SK-N-SH (cell line): Measurements from ENCODE around the gene CRTAP.

ENCODE experiments used
- CTCF ChIP-seq: fragments of 200-600 bp; sonication (generic); IDR thresholded peaks from 2 replicates; pipeline ENCODE4 v1.6.1; 2017; ENCODE audit warnings: antibody characterized with exemption, mild to moderate bottlenecking, moderate library complexity
- ELF1 ChIP-seq: IDR thresholded peaks from 2 replicates; pipeline ENCODE4 v1.4.0; 2012
- EZH2phosphoT487 ChIP-seq: fragments of 200-600 bp; sonication (generic); IDR thresholded peaks from 2 replicates; pipeline ENCODE4 v1.6.1; 2017; ENCODE audit warnings: low read depth, mixed run types, mild to moderate bottlenecking, antibody characterized with exemption, moderate library complexity, borderline replicate concordance
- MXI1 ChIP-seq: IDR thresholded peaks from 2 replicates; pipeline ENCODE4 v1.6.1; 2012; ENCODE audit warnings: mild to moderate bottlenecking, low read depth, low read length, improper control_type of control experiment
- POLR2AphosphoS5 ChIP-seq: IDR thresholded peaks from 2 replicates; pipeline ENCODE4 v1.6.1; 2012; ENCODE audit warnings: low read depth, low read length
- RAD21 ChIP-seq: IDR thresholded peaks from 2 replicates; pipeline ENCODE4 v1.6.1; 2012; ENCODE audit warnings: mild to moderate bottlenecking, low read length
- RCOR1 ChIP-seq: fragments of 150-350 bp; IDR thresholded peaks from 2 replicates; pipeline ENCODE4 v1.6.1; 2017; ENCODE audit warnings: antibody characterized with exemption, low read length
- RFX5 ChIP-seq: IDR thresholded peaks from 2 replicates; pipeline ENCODE4 v1.6.1; 2012; ENCODE audit warnings: mild to moderate bottlenecking, improper control_type of control experiment, low read length

GRCh38 chr3:33159981-33160380 is 46.2 kb downstream of the CRTAP start:
- TF ChIP-seq POLR2AphosphoS5 (no peak), CTCF (no peak), EZH2phosphoT487 (no peak), RAD21 (no peak), RCOR1 (no peak), MXI1 (no peak), RFX5 (no peak), ELF1 (no peak)
